ENCODE data around the gene VSNL1.

VSNL1 gene

GRCh38 chr2:17594533-17595401, 54.3 kb downstream of the VSNL1 start:
- no peak overlapping the region for H3K4me3 ChIP-seq (ENCODE audit: low read length in 2 of 2)
- DNase-seq (ENCODE audit: low spot score): no peak
- H2BK12ac ChIP-seq (ENCODE audit: low read length): no peak overlapping the region
- no peak overlapping the region for H4K91ac ChIP-seq (ENCODE audit: low read depth, low read length, poor library complexity)
- no peak overlapping the region for H2AK5ac ChIP-seq (ENCODE audit: low read depth, low read length)
- H3K9me3 ChIP-seq (replicated peaks in 1 of 2; ENCODE audit: control insufficient read depth in 2 of 2, insufficient read depth in 1 of 2, low read depth in 1 of 2, low read length in 2 of 2): no peaks in the 10 kb centered on the region
- H3K4me1 ChIP-seq (ENCODE audit: control insufficient read depth in 2 of 2, insufficient read depth in 1 of 2, low read depth in 1 of 2, low read length in 2 of 2): peaks cover 0 to 6% of the 10 kb centered on the region in 2 donors
- H3K9ac ChIP-seq (ENCODE audit: low read depth, low read length, poor library complexity): no peak overlapping the region
- no peak overlapping the region for H3K27ac ChIP-seq (replicated peaks; ENCODE audit: low read length)
- no peaks in the 10 kb centered on the region for H3K79me1 ChIP-seq (ENCODE audit: low read depth, low read length)
- H3K14ac ChIP-seq (ENCODE audit: low read length): no peak overlapping the region
- no CpG with 5 or more reads among the region's 7 CpGs for WGBS, 2 donors (ENCODE audit: extremely low coverage in 2 of 2, insufficient read length in 2 of 2, insufficient replicate concordance in 1 of 2)
- no peak overlapping the region for H3K4ac ChIP-seq (ENCODE audit: low read length)
- H2BK15ac ChIP-seq (ENCODE audit: low read length): no peak overlapping the region
- no peak overlapping the region for H4K8ac ChIP-seq (ENCODE audit: low read depth, low read length)
- no peak overlapping the region for H3K18ac ChIP-seq (ENCODE audit: low read length)
- no peak overlapping the region for H3K4me2 ChIP-seq (ENCODE audit: insufficient read depth, low read length, poor library complexity, severe bottlenecking)
- H3K27me3 ChIP-seq (ENCODE audit: control insufficient read depth in 3 of 3, insufficient read depth in 3 of 3, low read depth in 1 of 3, low read length in 3 of 3): no peaks in the 10 kb centered on the region
- no peak overlapping the region for H2AFZ ChIP-seq (ENCODE audit: low read length)
- no peak overlapping the region for H2BK5ac ChIP-seq (ENCODE audit: low read length)
- H2BK120ac ChIP-seq (ENCODE audit: low read depth, low read length): no peak overlapping the region
- no peaks in the 10 kb centered on the region for H3K36me3 ChIP-seq (replicated peaks in 1 of 2; ENCODE audit: control insufficient read depth in 2 of 2, insufficient read depth in 2 of 2, low read length in 2 of 2)
- no peak overlapping the region for H3K23ac ChIP-seq (ENCODE audit: low read depth, low read length, poor library complexity)

- Histone ChIP-seq H3K4me1 (ENCODE audit: control insufficient read depth in 2 of 2, insufficient read depth in 1 of 2, low read depth in 1 of 2, low read length in 2 of 2) (peaks cover 0 to 2% of the 10 kb centered on the region in 2 donors), H3K27me3 (ENCODE audit: control insufficient read depth in 3 of 3, insufficient read depth in 3 of 3, low read depth in 1 of 3, low read length in 3 of 3) (no peaks in the 10 kb centered on the region), H3K4ac (ENCODE audit: low read length) (no peak overlapping the region), H3K9me3 (replicated peaks in 1 of 2; ENCODE audit: control insufficient read depth in 2 of 2, insufficient read depth in 1 of 2, low read depth in 1 of 2, low read length in 2 of 2) (no peaks in the 10 kb centered on the region), H2BK15ac (ENCODE audit: low read length) (no peak overlapping the region), H3K9ac (ENCODE audit: low read depth, low read length, poor library complexity) (no peak overlapping the region), H2BK120ac (ENCODE audit: low read depth, low read length) (no peak overlapping the region), H3K36me3 (replicated peaks in 1 of 2; ENCODE audit: control insufficient read depth in 2 of 2, insufficient read depth in 2 of 2, low read length in 2 of 2) (no peaks in the 10 kb centered on the region), H3K23ac (ENCODE audit: low read depth, low read length, poor library complexity) (no peak overlapping the region), H3K18ac (ENCODE audit: low read length) (no peak overlapping the region), H4K8ac (ENCODE audit: low read depth, low read length) (no peak overlapping the region), H2AK5ac (ENCODE audit: low read depth, low read length) (no peak overlapping the region), H3K4me2 (ENCODE audit: insufficient read depth, low read length, poor library complexity, severe bottlenecking) (no peak overlapping the region), H3K79me1 (ENCODE audit: low read depth, low read length) (no peaks in the 10 kb centered on the region), H2BK12ac (ENCODE audit: low read length) (no peak overlapping the region), H4K91ac (ENCODE audit: low read depth, low read length, poor library complexity) (no peak overlapping the region), H3K27ac (replicated peaks; ENCODE audit: low read length) (no peak overlapping the region), H2BK5ac (ENCODE audit: low read length) (no peak overlapping the region), H2AFZ (ENCODE audit: low read length) (no peak overlapping the region), H3K4me3 (ENCODE audit: low read length in 2 of 2) (no peak overlapping the region), H3K14ac (ENCODE audit: low read length) (no peak overlapping the region)
- DNase-seq (ENCODE audit: low spot score): no peak
- no CpG with 5 or more reads among the region's 1 CpG for WGBS, 2 donors (ENCODE audit: extremely low coverage in 2 of 2, insufficient read length in 2 of 2, insufficient replicate concordance in 1 of 2)
Observed at GRCh38 chr2:17599617-17600016, 59.1 kb downstream of the VSNL1 start.

GRCh38 chr2:17600556-17601204, 60.2 kb downstream of the VSNL1 start:
- Histone ChIP-seq H2AK5ac (ENCODE audit: low read depth, low read length) (no peak overlapping the region), H2BK120ac (ENCODE audit: low read depth, low read length) (no peak overlapping the region), H3K27me3 (ENCODE audit: control insufficient read depth in 3 of 3, insufficient read depth in 3 of 3, low read depth in 1 of 3, low read length in 3 of 3) (no peaks in the 10 kb centered on the region), H3K14ac (ENCODE audit: low read length) (no peak overlapping the region), H3K9me3 (replicated peaks in 1 of 2; ENCODE audit: control insufficient read depth in 2 of 2, insufficient read depth in 1 of 2, low read depth in 1 of 2, low read length in 2 of 2) (peaks cover 0 to 2% of the 10 kb centered on the region in 2 donors), H3K4ac (ENCODE audit: low read length) (no peak overlapping the region), H3K4me2 (ENCODE audit: insufficient read depth, low read length, poor library complexity, severe bottlenecking) (no peak overlapping the region), H3K27ac (replicated peaks; ENCODE audit: low read length) (no peak overlapping the region), H2BK12ac (ENCODE audit: low read length) (no peak overlapping the region), H3K36me3 (replicated peaks in 1 of 2; ENCODE audit: control insufficient read depth in 2 of 2, insufficient read depth in 2 of 2, low read length in 2 of 2) (no peaks in the 10 kb centered on the region), H2AFZ (ENCODE audit: low read length) (no peak overlapping the region), H3K18ac (ENCODE audit: low read length) (no peak overlapping the region), H4K91ac (ENCODE audit: low read depth, low read length, poor library complexity) (no peak overlapping the region), H3K23ac (ENCODE audit: low read depth, low read length, poor library complexity) (no peak overlapping the region), H3K4me1 (ENCODE audit: control insufficient read depth in 2 of 2, insufficient read depth in 1 of 2, low read depth in 1 of 2, low read length in 2 of 2) (no peaks in the 10 kb centered on the region), H4K8ac (ENCODE audit: low read depth, low read length) (no peak overlapping the region), H3K4me3 (ENCODE audit: low read length in 2 of 2) (no peak overlapping the region), H3K9ac (ENCODE audit: low read depth, low read length, poor library complexity) (no peak overlapping the region), H3K79me1 (ENCODE audit: low read depth, low read length) (no peaks in the 10 kb centered on the region), H2BK15ac (ENCODE audit: low read length) (no peak overlapping the region), H2BK5ac (ENCODE audit: low read length) (no peak overlapping the region)
- no peak for DNase-seq (ENCODE audit: low spot score)

- H2BK12ac ChIP-seq (ENCODE audit: low read length): no peak overlapping the region
- H3K4me3 ChIP-seq (ENCODE audit: low read length in 2 of 2): no peak overlapping the region
- no peak overlapping the region for H4K8ac ChIP-seq (ENCODE audit: low read depth, low read length)
- no peak overlapping the region for H2AK5ac ChIP-seq (ENCODE audit: low read depth, low read length)
- peaks cover 0 to 2% of the 10 kb centered on the region in 2 donors for H3K9me3 ChIP-seq (replicated peaks in 1 of 2; ENCODE audit: control insufficient read depth in 2 of 2, insufficient read depth in 1 of 2, low read depth in 1 of 2, low read length in 2 of 2)
- H3K4ac ChIP-seq (ENCODE audit: low read length): no peak overlapping the region
- no peak overlapping the region for H3K14ac ChIP-seq (ENCODE audit: low read length)
- H3K4me1 ChIP-seq (ENCODE audit: control insufficient read depth in 2 of 2, insufficient read depth in 1 of 2, low read depth in 1 of 2, low read length in 2 of 2): peaks cover 2 to 5% of the 10 kb centered on the region in 2 donors
- no peaks in the 10 kb centered on the region for H3K36me3 ChIP-seq (replicated peaks in 1 of 2; ENCODE audit: control insufficient read depth in 2 of 2, insufficient read depth in 2 of 2, low read length in 2 of 2)
- no peak overlapping the region for H2BK15ac ChIP-seq (ENCODE audit: low read length)
- H3K27me3 ChIP-seq (ENCODE audit: control insufficient read depth in 3 of 3, insufficient read depth in 3 of 3, low read depth in 1 of 3, low read length in 3 of 3): no peaks in the 10 kb centered on the region
- no peak overlapping the region for H2BK120ac ChIP-seq (ENCODE audit: low read depth, low read length)
- H3K4me2 ChIP-seq (ENCODE audit: insufficient read depth, low read length, poor library complexity, severe bottlenecking): no peak overlapping the region
- no peaks in the 10 kb centered on the region for H3K79me1 ChIP-seq (ENCODE audit: low read depth, low read length)
- DNase-seq (ENCODE audit: low spot score): no peak
- H2AFZ ChIP-seq (ENCODE audit: low read length): peak overlapping the region; percentile 42
- no peak overlapping the region for H4K91ac ChIP-seq (ENCODE audit: low read depth, low read length, poor library complexity)
- H2BK5ac ChIP-seq (ENCODE audit: low read length): no peak overlapping the region
- no CpG with 5 or more reads among the region's 5 CpGs for WGBS, 2 donors (ENCODE audit: extremely low coverage in 2 of 2, insufficient read length in 2 of 2, insufficient replicate concordance in 1 of 2)
- peak overlapping the region; percentile 44 for H3K23ac ChIP-seq (ENCODE audit: low read depth, low read length, poor library complexity)
- H3K27ac ChIP-seq (replicated peaks; ENCODE audit: low read length): no peak overlapping the region
- peak overlapping the region; percentile 42 for H3K18ac ChIP-seq (ENCODE audit: low read length)
- no peak overlapping the region for H3K9ac ChIP-seq (ENCODE audit: low read depth, low read length, poor library complexity)
Observed at GRCh38 chr2:17604050-17604449, 63.6 kb downstream of the VSNL1 start.

Data from neuronal stem cell (in vitro differentiated cells).